Measurements from ENCODE around the gene KSR2.

KSR2 gene

GRCh38 chr12:117570608-117571007 is 398.2 kb downstream of the KSR2 start:
- Mint-ChIP-seq H3K27me3 (peaks cover 2% of the 10 kb centered on the region), H3K4me1 (ENCODE audit: low read depth) (no peaks in the 10 kb centered on the region), H3K9me3 (ENCODE audit: low read depth) (no peaks in the 10 kb centered on the region), H3K36me3 (no peaks in the 10 kb centered on the region), H3K4me3 (no peak overlapping the region), H3K27ac (no peak overlapping the region)

- H3K4me3 Mint-ChIP-seq = no peak overlapping the region
- H3K27ac Mint-ChIP-seq = no peak overlapping the region
- peaks cover 2% of the 10 kb centered on the region for H3K27me3 Mint-ChIP-seq
- H3K36me3 Mint-ChIP-seq = no peaks in the 10 kb centered on the region
- H3K9me3 Mint-ChIP-seq (ENCODE audit: low read depth) = no peaks in the 10 kb centered on the region
- H3K4me1 Mint-ChIP-seq (ENCODE audit: low read depth) = no peaks in the 10 kb centered on the region
Measured at GRCh38 chr12:117567644-117568216, 401.1 kb downstream of the KSR2 start.

GRCh38 chr12:117564881-117565280 is 403.9 kb downstream of the KSR2 start:
- Mint-ChIP-seq H3K27ac (no peak overlapping the region), H3K4me1 (ENCODE audit: low read depth) (no peaks in the 10 kb centered on the region), H3K27me3 (peaks cover 2% of the 10 kb centered on the region), H3K36me3 (no peaks in the 10 kb centered on the region), H3K4me3 (no peak overlapping the region), H3K9me3 (ENCODE audit: low read depth) (no peaks in the 10 kb centered on the region)

- Mint-ChIP-seq H3K27me3 (peaks cover 2% of the 10 kb centered on the region), H3K4me3 (no peak overlapping the region), H3K27ac (no peak overlapping the region), H3K36me3 (no peaks in the 10 kb centered on the region), H3K4me1 (ENCODE audit: low read depth) (no peaks in the 10 kb centered on the region), H3K9me3 (ENCODE audit: low read depth) (no peaks in the 10 kb centered on the region)
Measured at GRCh38 chr12:117563706-117564105, 405.1 kb downstream of the KSR2 start.

- Mint-ChIP-seq H3K4me1 (ENCODE audit: low read depth) (no peaks in the 10 kb centered on the region), H3K36me3 (no peaks in the 10 kb centered on the region), H3K27ac (no peak overlapping the region), H3K27me3 (peaks cover 2% of the 10 kb centered on the region), H3K9me3 (ENCODE audit: low read depth) (no peaks in the 10 kb centered on the region), H3K4me3 (no peak overlapping the region)
Measured at GRCh38 chr12:117563007-117563406, 405.8 kb downstream of the KSR2 start.

- Mint-ChIP-seq H3K27me3 (peaks cover 2% of the 10 kb centered on the region), H3K4me3 (no peak overlapping the region), H3K4me1 (ENCODE audit: low read depth) (no peaks in the 10 kb centered on the region), H3K36me3 (no peaks in the 10 kb centered on the region), H3K27ac (no peak overlapping the region), H3K9me3 (ENCODE audit: low read depth) (no peaks in the 10 kb centered on the region)
Measured at GRCh38 chr12:117561990-117562389, 406.8 kb downstream of the KSR2 start.

- H3K9me3 Mint-ChIP-seq (ENCODE audit: low read depth) = peaks cover 3% of the 10 kb centered on the region
- H3K36me3 Mint-ChIP-seq = no peaks in the 10 kb centered on the region
- H3K4me1 Mint-ChIP-seq (ENCODE audit: low read depth) = no peaks in the 10 kb centered on the region
- no peak overlapping the region for H3K27ac Mint-ChIP-seq
- no peak overlapping the region for H3K4me3 Mint-ChIP-seq
- H3K27me3 Mint-ChIP-seq = no peaks in the 10 kb centered on the region
Measured at GRCh38 chr12:117559978-117560377, 408.8 kb downstream of the KSR2 start.

GRCh38 chr12:117555889-117556288 is 412.9 kb downstream of the KSR2 start:
- Mint-ChIP-seq H3K4me1 (ENCODE audit: low read depth) (no peaks in the 10 kb centered on the region), H3K4me3 (no peak overlapping the region), H3K27ac (no peak overlapping the region), H3K27me3 (no peaks in the 10 kb centered on the region), H3K36me3 (no peaks in the 10 kb centered on the region), H3K9me3 (ENCODE audit: low read depth) (peaks cover 10% of the 10 kb centered on the region)

GRCh38 chr12:117552971-117553370 is 415.8 kb downstream of the KSR2 start:
- no peak overlapping the region for H3K27ac Mint-ChIP-seq
- peaks cover 1% of the 10 kb centered on the region for H3K27me3 Mint-ChIP-seq
- H3K9me3 Mint-ChIP-seq (ENCODE audit: low read depth) = peaks cover 10% of the 10 kb centered on the region
- no peaks in the 10 kb centered on the region for H3K36me3 Mint-ChIP-seq
- H3K4me3 Mint-ChIP-seq = no peak overlapping the region
- no peaks in the 10 kb centered on the region for H3K4me1 Mint-ChIP-seq (ENCODE audit: low read depth)

- Mint-ChIP-seq H3K9me3 (ENCODE audit: low read depth) (peaks cover 12% of the 10 kb centered on the region), H3K4me1 (ENCODE audit: low read depth) (no peaks in the 10 kb centered on the region), H3K27ac (no peak overlapping the region), H3K36me3 (no peaks in the 10 kb centered on the region), H3K27me3 (peaks cover 1% of the 10 kb centered on the region), H3K4me3 (no peak overlapping the region)
Measured at GRCh38 chr12:117551665-117552064, 417.1 kb downstream of the KSR2 start.

GRCh38 chr12:117547209-117547608 is 421.6 kb downstream of the KSR2 start:
- Mint-ChIP-seq H3K9me3 (ENCODE audit: low read depth) (peaks cover 10% of the 10 kb centered on the region), H3K4me1 (ENCODE audit: low read depth) (no peaks in the 10 kb centered on the region), H3K27ac (no peak overlapping the region), H3K36me3 (no peaks in the 10 kb centered on the region), H3K4me3 (no peak overlapping the region), H3K27me3 (peaks cover 2% of the 10 kb centered on the region)

- H3K36me3 Mint-ChIP-seq = no peaks in the 10 kb centered on the region
- peaks cover 10% of the 10 kb centered on the region for H3K9me3 Mint-ChIP-seq (ENCODE audit: low read depth)
- H3K4me3 Mint-ChIP-seq = no peak overlapping the region
- H3K4me1 Mint-ChIP-seq (ENCODE audit: low read depth) = no peaks in the 10 kb centered on the region
- H3K27ac Mint-ChIP-seq = no peak overlapping the region
- peaks cover 2% of the 10 kb centered on the region for H3K27me3 Mint-ChIP-seq
Measured at GRCh38 chr12:117545216-117545615, 423.6 kb downstream of the KSR2 start.

- H3K27me3 Mint-ChIP-seq = no peaks in the 10 kb centered on the region
- no peaks in the 10 kb centered on the region for H3K4me1 Mint-ChIP-seq (ENCODE audit: low read depth)
- no peak overlapping the region for H3K4me3 Mint-ChIP-seq
- no peaks in the 10 kb centered on the region for H3K9me3 Mint-ChIP-seq (ENCODE audit: low read depth)
- H3K36me3 Mint-ChIP-seq = no peaks in the 10 kb centered on the region
- no peak overlapping the region for H3K27ac Mint-ChIP-seq
Measured at GRCh38 chr12:117540011-117540410, 428.8 kb downstream of the KSR2 start.

GRCh38 chr12:117538926-117539325 is 429.9 kb downstream of the KSR2 start:
- Mint-ChIP-seq H3K4me3 (no peak overlapping the region), H3K36me3 (no peaks in the 10 kb centered on the region), H3K4me1 (ENCODE audit: low read depth) (no peaks in the 10 kb centered on the region), H3K27me3 (no peaks in the 10 kb centered on the region), H3K9me3 (ENCODE audit: low read depth) (no peaks in the 10 kb centered on the region), H3K27ac (no peak overlapping the region)

- no peak overlapping the region for H3K27ac Mint-ChIP-seq
- H3K9me3 Mint-ChIP-seq (ENCODE audit: low read depth) = no peaks in the 10 kb centered on the region
- no peaks in the 10 kb centered on the region for H3K27me3 Mint-ChIP-seq
- H3K36me3 Mint-ChIP-seq = no peaks in the 10 kb centered on the region
- H3K4me3 Mint-ChIP-seq = no peak overlapping the region
- H3K4me1 Mint-ChIP-seq (ENCODE audit: low read depth) = no peaks in the 10 kb centered on the region
Measured at GRCh38 chr12:117538032-117538690, 430.6 kb downstream of the KSR2 start.

- Mint-ChIP-seq H3K27ac (no peak overlapping the region), H3K4me3 (no peak overlapping the region), H3K27me3 (no peaks in the 10 kb centered on the region), H3K4me1 (ENCODE audit: low read depth) (no peaks in the 10 kb centered on the region), H3K36me3 (no peaks in the 10 kb centered on the region), H3K9me3 (ENCODE audit: low read depth) (no peaks in the 10 kb centered on the region)
Measured at GRCh38 chr12:117533687-117534086, 435.1 kb downstream of the KSR2 start.
